HUDEP-2 (cell line): ENCODE measurements around the gene SAMD10.
"Not testable (repeated sequence)": the region's sequence is repeated elsewhere in the genome, so short reads cannot be mapped to it uniquely, and the experiment has no call there.

Experiments used
- DNase-seq, 76 experiments: peaks; one replicate each; lab custom pipeline; 2025; ENCODE audit not compliant: unreplicated experiment in 76 of 76; lab: John Stamatoyannopoulos, UW

SAMD10 gene

GRCh38 chr20:63970714-63971431, 8.6 kb downstream of the SAMD10 start:
- DNase-seq: no peak

DNA sequence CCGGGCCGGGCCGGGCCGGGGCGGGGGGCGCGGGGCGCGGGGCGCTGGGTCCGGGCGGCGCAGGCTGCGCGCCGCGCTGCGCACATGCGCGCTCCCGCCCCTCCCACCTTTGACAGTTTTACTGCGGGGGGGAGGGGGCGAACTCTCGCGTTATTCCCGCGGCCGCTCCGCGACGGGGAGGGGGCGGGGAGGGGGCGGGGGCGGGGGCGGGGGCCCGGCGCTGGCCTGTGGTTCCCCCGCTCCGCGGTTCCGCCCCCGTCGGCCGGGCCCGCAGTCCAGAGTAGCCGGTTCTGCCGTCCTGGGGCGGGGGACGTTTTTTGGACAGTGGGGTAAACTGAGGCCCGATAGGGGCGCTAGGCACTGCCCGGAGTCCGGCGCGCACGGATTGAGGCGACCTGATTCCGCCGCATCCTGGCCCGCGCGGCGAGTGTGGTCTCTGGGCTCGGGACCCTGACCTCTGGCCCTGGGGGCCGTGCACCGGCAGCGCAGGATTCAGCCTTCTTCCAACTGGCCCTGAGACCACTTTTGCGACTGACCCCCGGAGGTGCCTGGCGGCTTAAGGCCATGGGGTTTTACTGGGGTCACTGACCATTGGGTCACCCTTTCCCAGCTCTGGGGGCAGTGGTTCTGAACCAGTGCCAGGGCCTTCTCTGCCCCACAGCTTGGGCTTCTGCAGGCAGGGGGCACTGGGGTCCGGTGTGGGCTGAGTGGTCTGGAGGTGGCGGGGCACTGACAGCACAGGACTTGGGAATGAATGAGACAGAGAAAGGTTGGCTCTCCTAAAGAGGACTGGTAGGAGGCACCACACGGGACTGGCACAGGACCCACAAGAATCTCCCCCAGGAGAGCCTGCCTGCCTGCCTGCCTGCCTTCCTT, 9.4 kb downstream of the SAMD10 start, which contains the start of gene ZNF512B:
Gene ZNF512B (minus strand): TSS at position 93 of the 876 bp plus-strand sequence. CDS start 1,980 bp downstream, outside the sequence.
- DNase-seq: peak in 35 of 76 experiments; percentile 8 to 70 (median 33)

GRCh38 chr20:63968928-63969760, 10.3 kb downstream of the SAMD10 start:
- DNase-seq: no peak

DNA sequence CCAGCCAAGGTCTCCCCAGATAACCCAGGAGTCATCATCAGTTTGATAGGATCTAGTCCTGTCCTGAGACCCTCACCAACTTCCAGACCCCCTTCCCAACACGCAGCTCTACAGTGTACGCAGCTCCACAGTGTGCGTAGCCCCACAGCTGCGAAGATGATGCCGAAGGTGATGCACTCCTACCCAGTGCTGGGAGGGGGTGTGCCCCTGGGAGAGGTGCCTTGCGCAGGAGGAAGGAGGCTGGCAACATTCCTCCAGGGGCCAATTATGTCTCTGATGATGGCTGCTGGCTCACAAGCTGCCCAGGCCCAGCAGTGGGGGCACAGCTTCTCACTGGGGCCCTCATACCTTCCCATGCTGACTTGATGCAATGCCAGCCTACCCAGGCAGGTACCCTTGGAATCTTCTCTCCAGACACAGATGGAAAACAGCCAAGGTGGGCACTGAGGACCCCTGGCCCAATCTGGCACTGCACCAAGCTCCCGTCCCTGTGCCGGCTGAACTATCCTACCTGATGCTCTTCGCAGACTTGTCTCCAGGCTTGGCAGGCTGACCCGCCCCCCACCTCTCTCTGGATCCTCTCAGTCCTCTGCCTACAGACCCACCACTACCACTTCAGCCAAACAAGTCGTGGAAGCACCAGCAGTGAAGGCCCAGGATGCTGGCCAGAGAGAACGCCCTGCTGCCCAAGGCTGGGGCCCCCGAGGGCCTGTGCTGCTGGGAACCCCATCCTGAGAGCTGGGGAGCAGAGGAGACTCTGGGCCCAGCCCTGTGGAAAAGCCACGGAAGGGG, 11.1 kb downstream of the SAMD10 start:
- no peak for DNase-seq

DNA sequence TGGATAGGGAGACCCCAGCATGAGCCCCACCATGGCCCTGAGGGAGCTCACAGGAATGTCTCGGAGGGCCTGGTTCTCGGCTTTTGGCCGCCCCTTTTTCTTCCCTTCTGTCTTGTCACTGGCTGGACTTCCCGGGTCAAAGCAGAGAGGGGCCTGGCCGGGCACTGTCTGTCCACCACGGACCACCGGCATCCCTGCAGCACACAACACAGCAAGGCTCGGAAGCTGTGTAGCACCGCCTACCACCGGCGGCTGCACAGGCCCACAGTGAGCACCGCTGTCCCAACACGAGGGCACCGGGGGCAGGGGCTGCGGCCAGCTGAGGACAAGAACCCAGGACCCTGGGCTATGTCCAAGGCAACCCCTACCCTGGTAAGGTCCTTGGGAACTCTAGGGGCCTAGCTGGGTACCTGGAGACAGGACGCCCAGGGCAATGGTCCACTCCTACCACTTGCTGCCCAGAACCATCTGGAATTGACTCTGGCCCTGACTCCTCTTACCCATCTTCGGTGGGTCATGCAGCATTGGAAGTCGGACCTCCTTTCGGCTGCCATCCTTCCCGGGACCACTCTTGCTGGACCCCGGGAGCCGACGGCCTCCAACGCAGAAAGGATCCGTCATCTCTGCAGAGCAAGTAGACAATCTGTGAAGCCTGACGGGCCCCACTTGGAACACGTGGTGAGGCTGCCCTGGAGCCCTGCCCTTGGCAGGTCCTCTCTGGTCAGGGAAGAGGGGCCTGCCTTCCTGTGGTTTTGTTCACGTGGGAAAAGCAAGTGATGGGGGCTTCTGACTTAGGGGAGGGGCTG, 11.9 kb downstream of the SAMD10 start:
- DNase-seq: no peak

DNA sequence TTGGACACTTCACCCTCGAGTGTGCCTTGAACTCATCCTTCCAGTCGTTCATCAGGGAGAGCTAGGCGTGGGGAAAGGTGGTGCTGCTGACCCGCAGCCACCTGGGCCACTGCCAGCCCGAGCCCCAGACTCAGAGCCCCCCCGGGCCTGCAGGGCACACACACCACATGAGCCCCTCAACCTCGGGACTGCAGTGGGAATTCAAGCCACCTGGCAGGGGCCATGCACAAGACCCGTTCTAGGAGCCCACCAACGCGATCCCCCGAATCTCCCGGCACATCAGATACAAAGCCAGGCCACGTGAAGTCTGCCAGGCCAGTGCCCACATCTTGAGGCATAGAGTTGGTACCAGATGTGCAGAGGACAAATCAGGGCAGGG, 12.5 kb downstream of the SAMD10 start:
- no peak for DNase-seq

DNA sequence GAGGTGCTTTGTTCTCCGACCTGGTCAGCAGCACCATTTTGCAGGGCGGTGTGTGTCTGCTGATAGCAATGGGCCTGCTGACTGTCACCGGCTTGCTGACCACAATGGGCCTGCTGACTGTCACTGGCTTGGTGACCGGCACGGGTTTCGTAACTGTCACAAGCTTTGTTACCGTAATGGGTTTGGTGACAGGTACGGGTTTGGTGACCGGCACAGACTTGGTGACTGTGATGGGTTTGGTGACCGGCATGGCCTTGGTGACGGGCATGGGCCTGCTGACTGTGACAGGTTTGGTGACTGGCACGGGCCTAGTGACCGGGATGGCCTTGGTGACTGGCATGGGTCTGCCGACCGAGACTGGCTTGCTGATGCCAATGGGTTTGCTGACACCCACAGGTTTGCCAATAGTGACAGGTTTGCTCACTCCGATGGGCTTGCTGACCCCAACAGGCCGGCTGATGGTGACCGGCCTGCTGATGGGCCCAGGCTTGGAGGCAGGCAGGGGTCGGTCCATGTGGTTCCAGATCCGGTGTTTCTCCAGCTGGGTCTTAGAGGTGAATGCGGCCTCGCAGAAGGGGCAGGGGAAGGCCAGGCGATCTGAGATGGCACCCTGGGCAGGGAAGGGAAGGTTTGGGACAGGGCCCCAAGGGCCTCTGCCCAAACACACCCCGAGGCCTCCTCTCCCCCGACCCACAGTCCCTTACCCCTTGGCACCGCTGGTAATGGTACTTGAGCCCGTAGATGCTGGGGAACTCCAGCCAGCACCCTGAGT, 13.1 kb downstream of the SAMD10 start:
- DNase-seq: no peak

DNA sequence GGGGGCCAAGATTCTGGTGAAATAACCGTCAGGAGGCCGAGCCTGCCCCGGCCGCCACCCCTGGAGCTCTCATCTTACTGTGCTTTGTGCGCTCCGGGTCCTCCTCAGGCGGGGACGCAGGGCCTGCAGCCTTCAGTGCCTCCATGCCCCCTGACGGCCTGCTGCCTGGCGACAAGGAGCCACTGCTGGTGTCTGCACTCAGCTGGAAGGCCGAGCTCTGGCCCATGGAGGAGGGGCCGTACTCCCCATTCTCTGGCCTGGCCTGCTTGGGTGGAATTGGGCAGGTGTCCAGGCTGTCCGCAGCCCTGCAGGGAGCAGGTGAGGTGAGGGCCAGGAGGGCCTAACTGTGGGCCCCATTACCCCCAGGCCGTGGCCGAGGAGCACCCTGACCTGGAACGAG, 15.0 kb downstream of the SAMD10 start:
- DNase-seq: no peak

GRCh38 chr20:63963784-63964301, 15.6 kb downstream of the SAMD10 start:
- no peak for DNase-seq

DNA sequence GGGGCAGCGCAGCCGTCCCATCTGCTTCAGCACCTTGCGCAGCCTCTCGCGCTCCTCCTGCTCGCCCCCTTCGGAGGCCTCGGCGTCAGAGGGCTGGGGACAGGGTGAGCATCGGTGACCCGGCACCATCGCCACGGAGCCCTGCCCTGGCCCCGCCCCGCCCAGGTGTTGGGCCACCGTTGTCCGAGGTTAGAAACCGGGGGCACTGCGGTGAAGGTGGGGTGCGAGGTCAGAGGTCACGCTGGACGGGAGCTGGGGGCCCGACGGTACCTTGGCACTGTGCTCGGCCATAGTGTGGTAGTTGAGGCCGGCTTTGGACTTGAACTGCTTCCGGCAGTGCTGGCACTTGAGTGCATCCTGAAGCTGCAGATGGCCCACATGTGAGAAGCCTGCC, 16.1 kb downstream of the SAMD10 start:
- no peak for DNase-seq

DNA sequence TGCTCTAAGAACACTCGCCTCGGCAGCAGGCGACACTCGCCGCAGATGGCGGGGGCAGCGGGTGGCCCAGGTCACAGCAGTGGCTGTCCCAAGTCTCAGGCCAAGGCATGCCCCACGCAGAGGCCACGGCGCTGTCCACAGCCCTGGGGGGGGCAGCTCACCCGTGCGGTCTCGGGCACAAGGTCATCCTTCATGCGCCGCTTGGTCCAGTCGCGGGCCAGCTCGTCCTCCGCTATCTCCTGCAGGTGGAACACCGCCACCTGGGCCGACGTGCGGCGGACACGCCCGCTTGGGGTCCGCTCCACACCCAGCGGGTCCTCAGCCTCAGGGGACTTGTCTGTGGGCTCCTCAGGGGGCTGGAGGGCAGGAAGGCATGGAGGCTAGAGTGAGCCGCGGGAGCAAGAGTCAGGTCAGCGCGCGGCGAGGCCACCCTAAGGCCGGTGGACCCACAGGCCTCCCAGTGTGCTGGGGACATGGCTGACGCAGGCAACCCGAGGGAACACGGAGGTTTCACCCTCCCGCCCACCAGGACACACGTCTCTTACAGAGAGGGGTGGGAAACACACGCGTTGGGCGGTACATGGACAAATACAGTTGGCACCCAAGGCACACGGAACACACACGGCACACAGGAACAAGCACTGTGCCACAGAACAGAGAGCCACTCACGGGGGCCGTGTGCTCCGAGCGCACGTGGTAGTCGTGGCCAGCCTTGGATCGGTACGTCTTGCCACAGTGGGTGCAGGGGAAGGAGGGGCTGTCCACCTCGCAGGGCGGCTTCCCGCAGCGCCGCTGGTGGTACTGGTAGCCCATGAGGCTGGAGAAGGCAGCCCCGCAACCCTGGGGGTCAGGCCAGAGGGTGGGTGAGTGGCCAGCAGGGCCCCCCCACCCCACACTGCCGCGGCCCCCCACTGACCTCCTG, 16.8 kb downstream of the SAMD10 start:
- DNase-seq: no peak

GRCh38 chr20:63961664-63962425, 17.6 kb downstream of the SAMD10 start:
- DNase-seq: no peak

DNA sequence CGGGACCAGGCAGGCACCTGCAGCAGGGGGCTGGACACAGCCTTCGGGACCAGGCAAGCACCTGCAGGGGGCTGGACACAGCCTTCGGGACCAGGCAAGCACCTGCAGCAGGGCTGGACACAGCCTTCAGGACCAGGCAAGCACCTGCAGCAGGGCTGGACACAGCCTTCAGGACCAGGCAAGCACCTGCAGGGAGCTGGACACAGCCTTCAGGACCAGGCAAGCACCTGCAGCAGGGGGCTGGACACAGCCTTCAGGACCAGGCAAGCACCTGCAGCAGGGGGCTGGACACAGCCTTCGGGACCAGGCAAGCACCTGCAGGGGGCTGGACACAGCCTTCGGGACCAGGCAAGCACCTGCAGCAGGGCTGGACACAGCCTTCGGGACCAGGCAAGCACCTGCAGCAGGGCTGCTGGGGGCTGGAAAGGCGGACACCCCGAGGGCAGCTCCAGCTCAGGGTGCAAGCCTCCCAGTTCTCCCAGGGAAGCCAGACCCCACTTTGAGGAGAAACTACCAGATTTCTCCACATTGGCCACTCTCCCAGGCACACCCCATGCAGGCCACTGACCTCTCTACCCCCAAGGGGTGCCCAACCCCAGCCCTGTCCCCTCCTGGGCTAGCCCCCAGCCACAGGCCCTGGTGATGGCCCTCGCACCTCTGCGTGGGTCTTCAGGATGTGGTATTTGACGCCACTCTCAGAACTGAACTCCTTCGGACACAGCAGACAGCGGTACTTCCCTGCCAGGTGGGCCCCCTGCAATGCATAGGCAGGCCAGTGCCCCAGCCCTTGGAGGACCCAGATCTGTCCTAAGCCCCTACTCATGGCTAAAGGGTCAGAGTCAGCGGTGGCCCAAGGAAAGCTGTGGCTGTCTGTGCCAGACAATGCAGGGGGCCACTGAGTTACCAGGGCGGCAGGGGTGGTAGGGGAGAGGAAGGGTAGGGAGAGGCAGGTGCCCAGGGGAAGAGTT, 18.5 kb downstream of the SAMD10 start:
- not testable (repeated sequence) for DNase-seq

GRCh38 chr20:63959699-63960075, 19.8 kb downstream of the SAMD10 start:
- no peak for DNase-seq

GRCh38 chr20:63958964-63959698, 20.3 kb downstream of the SAMD10 start:
- no peak for DNase-seq
